ENCODE results near the gene GLI3. TPM values are rescaled to one million over a fixed set of nuclear protein-coding genes. Genes with fewer than 3 reads are reported as not detected.

Gene GLI3
- total and polyA plus RNA-seq, 2 of the 4 experiments (the other 2 are of a cell fraction): 1.3 to 3.9 TPM

- Histone ChIP-seq H2BK120ac (ENCODE audit: low read depth, low read length) (no peak overlapping the region), H3K56ac (ENCODE audit: extremely low read depth, insufficient read depth, low read length) (no peak overlapping the region), H3K79me1 (ENCODE audit: low read depth in 1 of 2, low read length in 2 of 2) (no peaks in the 10 kb centered on the region), H4K8ac (ENCODE audit: low read depth in 2 of 2, low read length in 2 of 2) (no peak overlapping the region), H3K36me3 (ENCODE audit: control insufficient read depth, insufficient read depth, low read length) (peaks cover 29% of the 10 kb centered on the region), H3K4ac (ENCODE audit: low read depth, low read length) (no peak overlapping the region), H4K20me1 (ENCODE audit: insufficient read depth, low read length) (no peaks in the 10 kb centered on the region), H3K27me3 (ENCODE audit: control insufficient read depth, insufficient read depth, low read length) (no peaks in the 10 kb centered on the region), H3K18ac (ENCODE audit: low read depth, low read length) (no peak overlapping the region), H3K9me3 (ENCODE audit: control insufficient read depth, insufficient read depth, low read length) (no peaks in the 10 kb centered on the region), H3K4me1 (ENCODE audit: control insufficient read depth, insufficient read depth, low read length) (peaks cover 3% of the 10 kb centered on the region), H3K14ac (replicated peaks; ENCODE audit: low read depth, low read length) (no peak overlapping the region), H3K4me3 (ENCODE audit: insufficient read depth, low read depth, low read length) (no peak overlapping the region), H2AK9ac (replicated peaks; ENCODE audit: low read depth, low read length, poor library complexity) (no peak overlapping the region), H2AFZ (replicated peaks; ENCODE audit: low read length, poor library complexity) (no peak overlapping the region), H3K23ac (ENCODE audit: low read depth, low read length) (no peak overlapping the region), H2BK5ac (ENCODE audit: low read depth, low read length, poor library complexity, severe bottlenecking) (no peak overlapping the region), H2BK20ac (ENCODE audit: low read depth, low read length) (no peak overlapping the region), H2BK15ac (ENCODE audit: low read depth, low read length) (no peak overlapping the region), H3K9ac (ENCODE audit: low read depth, low read length) (no peak overlapping the region), H4K91ac (ENCODE audit: insufficient read depth, low read depth, low read length) (no peak overlapping the region), H4K5ac (ENCODE audit: low read depth, low read length) (no peak overlapping the region), H3K9me1 (ENCODE audit: insufficient read depth, low read length) (peaks cover 3% of the 10 kb centered on the region; the same call in 1 of the 2 replicates), H3K4me2 (ENCODE audit: low read depth, low read length) (no peak overlapping the region), H2AK5ac (ENCODE audit: low read depth, low read length) (no peak overlapping the region), H3K27ac (ENCODE audit: insufficient read depth, low read length) (no peak overlapping the region)
- TF ChIP-seq CTCF (conservative IDR thresholded peaks at IDR 0.05; ENCODE audit: low read depth, low read length): no peak
- no peak for TF ChIP-seq MAZ (IDR thresholded peaks at IDR 0.05; ENCODE audit: borderline replicate concordance, low read depth, low read length)
- no peak for TF ChIP-seq RAD21 (IDR thresholded peaks at IDR 0.05; ENCODE audit: low read length)
- TF ChIP-seq POLR2A (IDR thresholded peaks at IDR 0.05; ENCODE audit: low read depth, low read length): no peak
- TF ChIP-seq BHLHE40 (IDR thresholded peaks at IDR 0.05; ENCODE audit: low read depth, low read length): no peak
- TF ChIP-seq CHD1 (IDR thresholded peaks at IDR 0.05; ENCODE audit: low read depth, low read length): no peak
- no peak for TF ChIP-seq RCOR1 (IDR thresholded peaks at IDR 0.05; ENCODE audit: insufficient replicate concordance, low read length)
- TF ChIP-seq RFX5 (IDR thresholded peaks at IDR 0.05; ENCODE audit: low read depth, low read length): no peak
- TF ChIP-seq SMC3 (IDR thresholded peaks at IDR 0.05; ENCODE audit: low read depth, low read length): no peak
- intact Hi-C loops (cut with micrococcal nuclease): loop anchor here (10.0 kb wide), 1 partner anchor 443 kb away; no protein-coding TSS in a partner anchor
- dilution Hi-C loops (cut with HindIII; ENCODE audit: low sequenced_read_pairs, unreplicated experiment): no loop called here
- POLR2A ChIA-PET (ENCODE audit: unreplicated experiment): no interaction called here
- CTCF ChIA-PET: no interaction called here
- ATAC-seq (ENCODE audit: low read depth): no peak
- no peak for DNase-seq
- BruUV-seq (replicated peaks): no TSS peak
- in situ Hi-C loops (cut with MboI; ENCODE audit: low sequenced_read_pairs): no loop called here
- WGBS, 2 experiments (ENCODE audit: extremely low coverage in 2 of 2, insufficient read length in 1 of 2): 100% methylated on average over 10 of the region's 13 CpGs; no CpG with 5 or more reads in 1 of the 2 experiments
These were observed 264.7 kb downstream of the GLI3 start for GRCh38 chr7:41972270-41972669.

Data from IMR-90 (cell line).